ENCODE data around the gene TPM3.
"Not testable (repeated sequence)": the region's sequence is repeated elsewhere in the genome, so short reads cannot be mapped to it uniquely, and the experiment has no call there.

TPM3 gene

DNA sequence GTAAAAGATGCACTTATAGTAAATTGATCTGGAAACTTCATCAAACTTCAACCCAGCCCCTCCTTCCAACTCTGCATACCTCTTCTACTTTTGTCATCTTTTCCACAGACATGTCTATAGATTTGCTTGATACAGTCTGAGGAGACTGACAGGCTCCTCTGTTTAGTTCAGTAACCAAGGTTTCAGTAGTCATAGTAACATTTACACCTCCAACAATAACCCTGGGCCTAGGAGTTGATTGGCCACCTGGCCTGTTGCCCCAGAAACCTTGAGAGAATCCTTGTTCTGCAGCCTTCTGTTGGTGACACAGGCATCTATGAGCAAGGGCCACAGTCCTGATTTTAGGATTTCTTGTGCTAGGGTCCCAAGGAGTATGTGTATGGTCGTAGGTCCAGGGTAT, 14.3 kb upstream of the TPM3 start, which contains the start of gene CFAP141:
CFAP141 (minus strand) TSS at position 138 of the 400 bp plus-strand sequence; CDS start at position 112, 26 bp downstream.
- in situ Hi-C loops (cut with HindIII; ENCODE audit: low sequenced_read_pairs): no loop called here

GRCh38 chr1:154205778-154206177, 13.9 kb upstream of the TPM3 start:
- in situ Hi-C loops (cut with HindIII; ENCODE audit: low sequenced_read_pairs): not testable (repeated sequence)

DNA sequence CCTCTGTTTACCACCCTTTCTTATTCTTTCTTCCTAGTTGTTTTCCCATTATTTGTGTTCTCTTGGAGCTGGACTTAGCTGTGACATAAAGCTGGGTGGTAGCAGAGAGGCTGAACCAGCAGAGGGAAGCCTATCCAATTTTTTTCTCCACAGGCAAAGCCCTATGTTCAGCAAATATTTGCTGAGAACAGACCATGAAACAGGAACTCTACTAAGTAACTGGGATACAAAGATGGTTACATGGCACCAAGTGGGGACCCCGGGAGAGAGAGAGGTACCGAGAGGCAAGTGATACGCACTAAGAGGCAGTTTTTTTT, 7.6 kb upstream of the TPM3 start:
- in situ Hi-C loops (cut with HindIII; ENCODE audit: low sequenced_read_pairs): loop anchor here (5.0 kb wide), 1 partner anchor 58 kb away; no protein-coding TSS in a partner anchor

DNA sequence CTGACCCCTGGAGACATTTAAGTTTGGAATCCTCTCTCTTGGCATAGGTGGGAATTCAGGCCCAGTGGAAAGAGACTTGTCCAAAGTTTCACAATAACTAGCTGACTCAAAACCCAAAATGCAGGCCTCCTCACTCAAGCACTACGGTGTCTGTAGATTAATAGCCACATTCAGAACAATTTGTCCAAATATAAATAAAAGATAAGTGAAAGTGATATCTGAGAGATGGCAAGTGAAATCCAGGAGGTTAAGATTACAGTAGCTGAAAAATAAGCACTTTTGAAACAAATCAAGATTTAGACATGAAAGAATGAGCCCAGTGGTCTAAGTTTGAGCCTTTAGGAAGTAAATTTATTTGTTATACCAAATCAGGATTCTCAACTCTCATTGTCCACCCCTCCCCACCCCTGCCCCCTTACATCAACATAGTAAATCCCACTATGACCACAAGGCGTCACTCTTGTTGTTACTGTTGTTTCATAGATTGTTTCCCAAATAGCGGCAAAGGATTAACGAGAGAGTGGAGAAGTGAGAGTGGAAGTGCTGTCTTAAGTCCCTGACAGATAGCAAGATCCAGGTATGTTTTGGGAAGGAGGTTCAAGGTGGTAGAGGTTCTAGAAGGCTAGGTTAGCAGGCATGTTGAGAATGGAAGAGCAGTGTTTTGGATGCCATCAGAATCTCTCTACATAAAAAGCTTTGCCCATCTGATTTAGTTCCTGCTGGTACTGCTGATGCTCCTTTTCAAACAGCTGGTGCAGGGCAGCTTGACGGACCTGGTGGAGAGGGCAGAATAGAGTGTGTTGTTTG, 7.1 kb upstream of the TPM3 start:
- in situ Hi-C loops (cut with HindIII; ENCODE audit: low sequenced_read_pairs): loop anchor here (5.0 kb wide), 1 partner anchor 58 kb away; no protein-coding TSS in a partner anchor

DNA sequence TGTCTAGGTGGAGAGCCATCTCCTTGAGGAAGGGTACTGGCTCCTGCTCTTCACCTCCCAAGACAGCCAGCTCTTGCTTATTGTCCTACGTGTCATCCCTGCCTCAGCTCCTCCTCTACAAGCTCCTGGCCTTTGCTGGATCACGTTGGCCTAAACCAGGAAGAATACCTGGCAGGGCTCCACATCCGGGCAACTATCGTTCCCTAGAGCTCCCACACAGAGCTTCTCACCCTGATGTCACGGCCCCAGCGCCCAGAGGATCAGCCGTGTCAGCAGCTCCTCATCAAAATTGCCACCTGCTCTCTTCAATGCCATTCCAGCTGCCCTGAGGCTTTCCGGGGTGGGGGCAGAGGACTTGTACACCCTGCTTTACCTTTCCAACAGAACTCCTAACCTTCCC, 1.9 kb upstream of the TPM3 start:
- in situ Hi-C loops (cut with HindIII; ENCODE audit: low sequenced_read_pairs): no loop called here

GRCh38 chr1:154192476-154192875, 576 bp upstream of the TPM3 start:
- in situ Hi-C loops (cut with HindIII; ENCODE audit: low sequenced_read_pairs): no loop called here

DNA sequence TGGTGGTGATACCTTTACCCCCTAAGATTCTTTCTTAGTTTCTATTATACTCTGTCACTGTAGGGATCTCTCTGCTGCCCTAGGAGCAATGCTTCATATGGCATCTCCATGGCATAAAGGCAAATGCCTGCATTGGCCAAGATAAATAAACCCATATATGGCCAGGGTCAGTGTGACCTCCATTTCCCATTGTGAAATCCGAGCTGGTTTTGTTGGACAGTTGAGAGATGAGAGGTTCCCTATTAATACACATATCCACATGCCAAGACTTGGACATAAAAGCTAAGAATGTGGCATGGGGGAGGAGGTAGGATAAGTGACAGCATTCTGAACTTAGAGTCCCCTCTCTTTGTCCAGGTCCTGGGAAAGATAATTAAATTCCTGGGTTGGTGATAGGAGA, 1.4 kb downstream of the TPM3 start:
- in situ Hi-C loops (cut with HindIII; ENCODE audit: low sequenced_read_pairs): no loop called here

DNA sequence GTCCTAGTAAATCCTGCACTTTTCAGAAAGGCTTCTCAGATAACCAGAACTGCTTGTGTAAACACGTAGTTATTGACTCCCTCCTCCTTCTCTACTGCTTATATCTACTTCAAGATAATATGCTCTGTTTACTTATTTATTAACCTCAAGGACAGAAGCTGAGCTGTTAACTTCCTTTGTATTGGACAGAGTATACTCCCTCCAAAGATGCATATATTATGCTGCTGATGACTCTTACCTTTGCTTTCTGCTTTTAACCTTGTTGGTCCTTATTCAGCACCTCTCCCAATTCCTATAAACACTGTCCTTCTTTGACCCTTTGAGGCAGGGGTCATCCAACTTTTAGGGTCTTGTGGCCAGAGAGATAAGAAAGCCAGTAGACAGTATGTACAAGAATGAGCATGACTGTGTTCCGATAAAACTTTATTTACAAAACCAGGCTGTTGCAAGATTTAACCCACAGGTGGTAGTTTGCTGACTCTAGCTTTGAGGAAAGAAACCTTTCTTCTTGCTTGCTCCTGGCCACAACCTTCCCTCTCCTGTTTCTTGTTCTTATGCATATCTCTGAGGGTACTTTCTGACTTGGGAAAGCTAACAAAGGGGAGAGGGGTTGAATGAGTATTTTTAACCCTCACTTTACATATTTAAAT, 4.9 kb downstream of the TPM3 start:
- in situ Hi-C loops (cut with HindIII; ENCODE audit: low sequenced_read_pairs): no loop called here

- in situ Hi-C loops (cut with HindIII; ENCODE audit: low sequenced_read_pairs): no loop called here
Measured at GRCh38 chr1:154186177-154186576, 5.7 kb downstream of the TPM3 start.

GRCh38 chr1:154183046-154183915, 8.6 kb downstream of the TPM3 start:
- in situ Hi-C loops (cut with HindIII; ENCODE audit: low sequenced_read_pairs): no loop called here

- in situ Hi-C loops (cut with HindIII; ENCODE audit: low sequenced_read_pairs): no loop called here
Measured at GRCh38 chr1:154182344-154183045, 9.4 kb downstream of the TPM3 start.

GRCh38 chr1:154181944-154182343, 10.0 kb downstream of the TPM3 start:
- in situ Hi-C loops (cut with HindIII; ENCODE audit: low sequenced_read_pairs): no loop called here

GRCh38 chr1:154179946-154180687, 11.8 kb downstream of the TPM3 start:
- in situ Hi-C loops (cut with HindIII; ENCODE audit: low sequenced_read_pairs): no loop called here

GRCh38 chr1:154178911-154179811, 12.7 kb downstream of the TPM3 start:
- in situ Hi-C loops (cut with HindIII; ENCODE audit: low sequenced_read_pairs): no loop called here

GRCh38 chr1:154178013-154178412, 13.9 kb downstream of the TPM3 start:
- in situ Hi-C loops (cut with HindIII; ENCODE audit: low sequenced_read_pairs): no loop called here

DNA sequence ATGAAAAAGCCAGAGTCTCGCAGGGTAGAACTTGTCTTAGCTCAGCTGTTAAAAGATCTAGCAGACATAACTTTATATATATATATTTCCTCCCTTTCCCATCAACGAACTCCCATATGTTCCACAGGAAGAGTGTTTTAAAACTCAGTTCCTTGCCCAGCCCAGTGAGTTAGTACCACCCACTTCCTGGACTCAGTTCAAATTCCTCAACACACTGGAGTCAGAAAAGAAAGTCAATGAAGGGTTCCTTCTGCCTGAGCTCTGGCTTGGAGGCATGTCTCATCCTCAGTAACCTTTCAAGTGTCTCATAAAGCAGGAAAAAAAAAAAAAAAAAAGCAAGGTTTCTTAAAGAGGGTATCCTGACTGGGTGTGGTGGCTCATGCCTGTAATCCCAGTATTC, 15.6 kb downstream of the TPM3 start:
- in situ Hi-C loops (cut with HindIII; ENCODE audit: low sequenced_read_pairs): no loop called here

DNA sequence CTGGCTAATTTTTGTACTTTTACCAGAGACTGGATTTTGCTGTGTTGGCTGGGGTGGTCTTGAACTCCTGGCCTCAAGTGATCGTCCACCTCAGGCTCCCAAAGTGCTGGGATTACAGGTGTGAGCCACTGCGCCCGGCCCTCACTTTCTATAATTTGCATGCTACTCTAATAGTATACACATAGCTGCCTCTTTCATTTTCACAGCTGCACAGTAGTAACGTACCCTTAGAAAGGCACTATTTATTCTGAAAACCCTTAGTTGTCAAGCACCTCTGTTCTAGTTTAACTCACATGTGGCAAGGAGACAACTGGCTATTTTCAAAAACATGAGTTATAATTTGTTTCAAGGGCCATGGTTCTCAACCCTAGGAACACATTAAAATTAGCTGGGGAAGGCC, 17.2 kb downstream of the TPM3 start:
- in situ Hi-C loops (cut with HindIII; ENCODE audit: low sequenced_read_pairs): no loop called here

DNA sequence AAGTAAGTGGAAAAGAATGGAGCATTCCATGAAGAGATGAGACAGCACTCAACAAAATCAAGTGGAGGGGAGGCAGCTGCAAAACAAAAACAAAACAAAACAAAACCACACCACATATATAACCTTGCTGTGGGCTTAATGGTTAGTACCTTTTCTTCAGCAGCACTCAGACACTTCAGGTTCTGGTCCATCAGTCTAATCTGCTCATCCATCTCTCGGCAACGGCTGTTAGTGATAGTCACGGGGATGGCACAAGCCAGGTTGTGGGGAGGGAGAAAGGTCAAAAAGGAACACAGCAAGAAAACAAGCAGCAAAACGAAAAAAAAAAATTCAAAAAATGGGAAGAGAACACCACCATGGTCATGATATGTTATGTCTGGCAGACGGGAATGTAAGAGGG, 20.0 kb downstream of the TPM3 start:
- in situ Hi-C loops (cut with HindIII; ENCODE audit: low sequenced_read_pairs): no loop called here

- in situ Hi-C loops (cut with HindIII; ENCODE audit: low sequenced_read_pairs): no loop called here
Measured at GRCh38 chr1:154171223-154171583, 20.7 kb downstream of the TPM3 start.

Data from endothelial cell of hepatic sinusoid (primary cell).